Ishikawa (cell line): ENCODE measurements around the gene FCRLB.

Experiments used
- CEBPB ChIP-seq: IDR thresholded peaks from 2 replicates; pipeline ENCODE4 v1.6.1; 2012
- EGR1 ChIP-seq: IDR thresholded peaks from 2 replicates; pipeline ENCODE4 v1.6.1; 2012
- EP300 ChIP-seq: IDR thresholded peaks from 2 replicates; pipeline ENCODE4 v1.6.1; 2012; ENCODE audit warnings: borderline replicate concordance
- FOXM1 ChIP-seq: IDR thresholded peaks from 2 replicates; pipeline ENCODE4 v1.6.1; 2012; ENCODE audit warnings: low read depth, borderline replicate concordance
- MAX ChIP-seq: IDR thresholded peaks from 2 replicates; pipeline ENCODE4 v1.6.1; 2012
- NFIC ChIP-seq: IDR thresholded peaks from 2 replicates; pipeline ENCODE4 v1.6.1; 2012
- RAD21 ChIP-seq: IDR thresholded peaks from 2 replicates; pipeline ENCODE4 v1.6.1; 2012; ENCODE audit warnings: low read depth
- TAF1 ChIP-seq: IDR thresholded peaks from 2 replicates; pipeline ENCODE4 v1.6.1; 2012; ENCODE audit warnings: low read depth, mild to moderate bottlenecking
- TEAD4 ChIP-seq: IDR thresholded peaks from 2 replicates; pipeline ENCODE4 v1.6.1; 2012
- USF1 ChIP-seq: IDR thresholded peaks from 2 replicates; pipeline ENCODE4 v1.6.1; 2012
- YY1 ChIP-seq: IDR thresholded peaks from 2 replicates; pipeline ENCODE4 v1.6.1; 2012; ENCODE audit warnings: low read depth

DNA sequence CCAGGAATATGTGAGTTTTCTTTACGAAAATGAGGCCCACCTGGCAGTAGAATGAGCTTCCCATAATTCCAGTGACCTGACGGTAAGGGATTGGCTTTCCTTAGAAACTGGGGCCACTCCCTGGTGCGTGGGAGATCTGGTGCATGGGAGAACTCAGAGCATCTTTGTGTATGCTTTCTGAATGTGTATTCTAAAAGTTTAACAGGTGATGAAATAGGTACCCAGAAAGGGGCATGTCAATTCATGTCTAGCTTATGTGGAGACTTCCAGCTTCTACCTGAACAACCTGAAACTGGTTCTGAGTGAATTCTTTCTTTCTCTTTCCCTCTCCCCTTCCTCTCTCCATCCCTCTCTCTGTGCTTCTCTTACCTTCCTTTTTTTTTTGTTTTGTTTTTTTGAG lies 29.5 kb upstream of the FCRLB start:
- TF ChIP-seq TEAD4 (no peak), CEBPB (no peak), FOXM1 (no peak), EP300 (no peak), RAD21 (no peak), TAF1 (no peak), MAX (no peak), EGR1 (no peak), YY1 (no peak), NFIC (no peak), USF1 (no peak)
